Sigmoid colon (tissue), 7 donors: ENCODE measurements around the gene USP32. TPM values are rescaled to one million over a fixed set of nuclear protein-coding genes. Genes with fewer than 3 reads are reported as not detected.

Source experiments
- DNase-seq: peaks from one replicate; pipeline ENCODE4 v3.0.0-alpha.2; 2019
- H3K27ac ChIP-seq, 4 donors: fragments of 200-600 bp; sonication (generic); one replicate each; pipeline ENCODE4 v1.5.1; 2016 to 2019; ENCODE audit warnings: mild to moderate bottlenecking in 1 of 4
- H3K27me3 ChIP-seq, 3 donors: fragments of 200-600 bp; sonication (generic); one replicate each; pipeline ENCODE4 v1.5.1; 2019; ENCODE audit warnings: mild to moderate bottlenecking in 1 of 3
- H3K36me3 ChIP-seq, 4 donors: fragments of 200-600 bp; sonication (generic); one replicate each; pipeline ENCODE4 v1.5.1; 2016 to 2019
- H3K4me1 ChIP-seq, 4 donors: fragments of 200-600 bp; sonication (generic); one replicate each; pipeline ENCODE4 v1.5.1; 2017 to 2019
- H3K4me3 ChIP-seq, 4 donors: fragments of 200-600 bp; sonication (generic); one replicate each; pipeline ENCODE4 v1.5.1; 2017 to 2019; ENCODE audit warnings: mild to moderate bottlenecking in 2 of 4, moderate library complexity in 1 of 4
- H3K9me3 ChIP-seq, 4 donors: fragments of 200-600 bp in 3 of 4; sonication (generic) in 3 of 4; one replicate each; pipeline versions ENCODE4 v1.5.1 to v1.6.1; 2013 to 2019
- EP300 ChIP-seq, 4 donors: sonication (generic); formaldehyde crosslinking; IDR thresholded peaks; one replicate each; pipeline ENCODE4 v1.6.1; 2017; ENCODE audit warnings: antibody characterized with exemption in 4 of 4
- POLR2A ChIP-seq, 2 donors: fragments of 450-650 bp; IDR thresholded peaks; one replicate each; pipeline ENCODE4 v1.6.1; 2016; ENCODE audit warnings: antibody characterized with exemption in 2 of 2, mild to moderate bottlenecking in 2 of 2, moderate library complexity in 2 of 2
- POLR2AphosphoS5 ChIP-seq, 4 donors: sonication (generic); formaldehyde crosslinking; IDR thresholded peaks; one replicate each; pipeline ENCODE4 v1.6.1; 2017; ENCODE audit warnings: antibody characterized with exemption in 4 of 4
- WGBS, 2 donors: extraction: QIAGEN DNeasy Blood & Tissue Kit; methylation state at CpG; one replicate each; pipeline ENCODE4 v1.1.7; 2013; 5-methylcytosine and 5-hydroxymethylcytosine counted together
- intact Hi-C: fragments of 100-400 bp; cut with DNase I; formaldehyde crosslinking; loops from one replicate; pipeline ENCODE4 v1.15.1; 2023
- polyA plus RNA-seq, 3 donors: library from polyadenylated mRNA; stranded (reverse); fragments of 200-250 nt; gene quantifications; one replicate each; pipeline ENCODE4 v1.2.3, GENCODE V29; 2013
- total RNA-seq, 4 donors: library from RNA; depleted of rRNA; stranded (reverse); fragments of >200 nt; gene quantifications; one replicate each; pipeline ENCODE4 v1.1.0, GENCODE V29; 2016
- TF ChIP-seq, protein P1 (sequence below), 4 experiments: fragments of 450-650 bp in 3 of 4; fragments of 200-600 bp in 1 of 4; IDR thresholded peaks; one replicate each; pipeline ENCODE4 v1.5.1; 2016 to 2019; ENCODE audit warnings: antibody characterized with exemption in 4 of 4, mild to moderate bottlenecking in 3 of 4, moderate library complexity in 2 of 4
- donor health status: healthy with polysubstance abuse.
- donor health status: Bipolar disorder and iron deficiency.
- donor health status: healthy.

The USP32 gene
- total and polyA plus RNA-seq, 7 donors: 10.6 to 50.9 (median 39.6) TPM

DNA sequence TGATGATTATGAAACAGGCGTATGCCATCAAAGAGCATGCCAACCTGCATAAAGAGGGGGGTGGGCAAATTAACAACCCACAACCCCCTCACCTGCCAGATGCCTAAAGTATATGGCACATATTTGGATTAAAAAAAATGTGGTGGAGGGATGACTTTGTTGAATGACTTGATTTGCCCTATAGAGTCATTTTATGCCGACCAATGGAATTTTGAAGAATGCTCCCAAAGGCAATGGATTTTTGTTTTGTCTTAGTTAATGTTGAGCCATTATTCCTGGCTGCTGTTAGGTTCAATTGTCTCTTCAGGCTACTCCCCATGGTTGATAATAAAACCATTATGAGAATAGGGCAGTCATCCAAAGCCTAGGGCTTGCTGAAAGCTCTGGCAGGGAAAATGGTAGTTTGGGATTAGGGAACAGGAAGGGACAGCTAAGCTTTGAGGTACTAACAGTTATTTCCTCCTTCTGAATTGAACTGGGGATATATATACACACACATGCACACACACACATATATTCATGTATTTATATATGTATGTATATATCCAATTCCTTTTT is 24.5 kb upstream of the USP32 start:
- no peak overlapping the region for H3K27ac ChIP-seq

DNA sequence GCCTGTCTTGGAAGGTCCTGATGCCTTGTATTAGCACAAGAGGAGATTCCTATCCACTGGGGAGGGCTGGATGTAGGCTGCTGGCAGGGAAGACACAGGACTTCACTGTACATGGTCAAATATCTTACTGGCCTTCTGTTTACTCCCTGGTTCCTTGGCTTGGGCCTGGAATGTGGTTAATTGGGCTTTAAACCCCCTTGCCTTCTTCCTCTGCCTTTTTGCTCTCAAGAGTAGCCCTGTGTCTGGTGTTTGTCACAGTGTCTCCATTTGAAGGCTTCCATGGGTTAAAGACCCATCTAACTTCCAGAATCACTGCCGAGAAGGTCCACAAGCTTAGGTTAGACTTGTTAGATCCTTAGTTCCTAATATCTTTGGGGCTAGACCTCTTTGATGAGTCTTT is 23.2 kb upstream of the USP32 start:
- Histone ChIP-seq H3K27ac (no peak overlapping the region), H3K9me3 (no peaks in the 10 kb centered on the region), H3K4me3 (no peak overlapping the region), H3K27me3 (no peaks in the 10 kb centered on the region), H3K36me3 (no peaks in the 10 kb centered on the region), H3K4me1 (no peaks in the 10 kb centered on the region)
- intact Hi-C loops: no loop called here
- no peak for DNase-seq
- 92 to 94% methylated on average over 1 of the region's 1 CpG for WGBS, 2 donors
- no peak for TF ChIP-seq POLR2A (IDR thresholded peaks at IDR 0.05)

More for the DNA sequence above, 24.5 kb upstream of the USP32 start:
- Histone ChIP-seq H3K9me3 (no peaks in the 10 kb centered on the region), H3K27me3 (no peaks in the 10 kb centered on the region), H3K36me3 (no peaks in the 10 kb centered on the region), H3K4me1 (peaks cover 0 to 8% (median 3%) of the 10 kb centered on the region in 4 donors), H3K4me3 (no peak overlapping the region)
- TF ChIP-seq POLR2AphosphoS5 (IDR thresholded peaks at IDR 0.05): no peak
- no peak for TF ChIP-seq EP300 (IDR thresholded peaks at IDR 0.05)
- TF ChIP-seq, protein P1, sequence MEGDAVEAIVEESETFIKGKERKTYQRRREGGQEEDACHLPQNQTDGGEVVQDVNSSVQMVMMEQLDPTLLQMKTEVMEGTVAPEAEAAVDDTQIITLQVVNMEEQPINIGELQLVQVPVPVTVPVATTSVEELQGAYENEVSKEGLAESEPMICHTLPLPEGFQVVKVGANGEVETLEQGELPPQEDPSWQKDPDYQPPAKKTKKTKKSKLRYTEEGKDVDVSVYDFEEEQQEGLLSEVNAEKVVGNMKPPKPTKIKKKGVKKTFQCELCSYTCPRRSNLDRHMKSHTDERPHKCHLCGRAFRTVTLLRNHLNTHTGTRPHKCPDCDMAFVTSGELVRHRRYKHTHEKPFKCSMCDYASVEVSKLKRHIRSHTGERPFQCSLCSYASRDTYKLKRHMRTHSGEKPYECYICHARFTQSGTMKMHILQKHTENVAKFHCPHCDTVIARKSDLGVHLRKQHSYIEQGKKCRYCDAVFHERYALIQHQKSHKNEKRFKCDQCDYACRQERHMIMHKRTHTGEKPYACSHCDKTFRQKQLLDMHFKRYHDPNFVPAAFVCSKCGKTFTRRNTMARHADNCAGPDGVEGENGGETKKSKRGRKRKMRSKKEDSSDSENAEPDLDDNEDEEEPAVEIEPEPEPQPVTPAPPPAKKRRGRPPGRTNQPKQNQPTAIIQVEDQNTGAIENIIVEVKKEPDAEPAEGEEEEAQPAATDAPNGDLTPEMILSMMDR (IDR thresholded peaks at IDR 0.05): no peak
- TF ChIP-seq POLR2A (IDR thresholded peaks at IDR 0.05): no peak
- WGBS, 2 donors: 44 to 81% methylated on average over 2 of the region's 2 CpGs
- no peak for DNase-seq
- intact Hi-C loops: no loop called here

DNA sequence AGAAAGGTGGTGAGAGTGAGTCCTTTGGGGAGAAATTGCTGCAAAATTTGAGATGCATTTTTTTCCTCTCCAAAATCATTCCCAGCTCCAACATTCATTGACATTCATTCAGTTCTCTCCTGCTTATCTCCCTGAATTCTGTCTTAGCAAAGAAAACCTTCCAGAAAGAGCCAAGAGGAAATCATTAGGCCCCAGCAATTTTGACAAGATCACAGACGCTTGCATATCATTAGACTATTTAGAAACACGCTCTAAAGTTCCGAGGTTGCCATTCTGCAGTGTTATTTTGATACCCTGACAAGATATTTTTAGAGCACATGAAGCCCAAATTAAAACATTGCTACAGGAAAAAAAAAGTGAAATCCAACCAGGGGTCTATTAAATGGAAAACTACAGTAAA is 20.8 kb upstream of the USP32 start:
- WGBS, 2 donors: 88 to 89% methylated on average over 3 of the region's 3 CpGs
- TF ChIP-seq POLR2A (IDR thresholded peaks at IDR 0.05) (no peak), POLR2AphosphoS5 (IDR thresholded peaks at IDR 0.05) (no peak), EP300 (IDR thresholded peaks at IDR 0.05) (no peak)
- TF ChIP-seq, protein P1 (IDR thresholded peaks at IDR 0.05): no peak
- no peaks in the 10 kb centered on the region for H3K4me1 ChIP-seq
- intact Hi-C loops: no loop called here
- H3K27ac ChIP-seq: no peak overlapping the region
- DNase-seq: no peak
- no peak overlapping the region for H3K4me3 ChIP-seq
- no peaks in the 10 kb centered on the region for H3K27me3 ChIP-seq
- no peaks in the 10 kb centered on the region for H3K9me3 ChIP-seq
- no peaks in the 10 kb centered on the region for H3K36me3 ChIP-seq

DNA sequence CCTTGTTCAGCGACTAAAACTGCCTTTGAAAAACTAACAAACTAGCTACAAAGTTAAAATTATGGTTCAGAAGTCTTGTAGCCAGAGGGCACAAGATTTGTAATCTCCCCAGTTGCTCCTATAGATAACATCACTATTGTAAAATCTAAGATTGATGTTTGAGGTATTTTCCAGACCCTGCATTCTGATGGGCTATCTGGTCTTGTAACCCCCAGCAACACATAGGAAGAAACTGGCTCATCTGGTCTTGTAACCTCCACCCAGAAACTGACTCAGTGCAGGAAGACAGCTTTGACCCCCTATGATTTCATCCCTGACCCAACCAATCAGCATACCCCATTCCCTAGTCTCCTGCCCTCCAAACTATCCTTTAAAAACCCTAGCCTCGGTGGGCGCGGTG is 18.1 kb upstream of the USP32 start:
- Histone ChIP-seq H3K9me3 (no peaks in the 10 kb centered on the region), H3K36me3 (no peaks in the 10 kb centered on the region), H3K27me3 (no peaks in the 10 kb centered on the region), H3K4me3 (no peak overlapping the region), H3K4me1 (no peaks in the 10 kb centered on the region), H3K27ac (no peak overlapping the region)
- DNase-seq: no peak
- TF ChIP-seq POLR2A (IDR thresholded peaks at IDR 0.05) (no peak), POLR2AphosphoS5 (IDR thresholded peaks at IDR 0.05) (no peak)
- TF ChIP-seq, protein P1 (IDR thresholded peaks at IDR 0.05): no peak
- intact Hi-C loops: no loop called here
- 95% methylated on average over 4 of the region's 4 CpGs for WGBS, 2 donors

DNA sequence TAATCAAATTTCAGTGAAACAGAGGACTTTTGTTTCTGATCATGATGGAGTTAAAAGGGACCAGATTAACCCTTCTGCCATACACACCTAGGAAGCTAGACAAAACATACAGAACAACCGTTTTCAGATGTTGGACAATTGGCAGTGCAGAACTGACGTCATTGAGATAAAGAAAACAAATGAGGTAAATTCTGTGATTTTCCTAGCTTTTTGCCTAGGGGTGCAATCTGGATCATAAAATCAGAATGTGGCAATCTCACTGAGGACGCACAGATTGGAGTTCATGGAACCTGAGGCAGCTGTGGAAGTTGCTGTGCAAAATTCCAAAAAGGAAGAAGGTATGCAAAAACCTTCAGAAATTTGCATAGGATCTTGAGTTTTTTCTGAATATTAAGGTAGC is 15.0 kb upstream of the USP32 start:
- WGBS, 2 donors: 85 to 86% methylated on average over 3 of the region's 3 CpGs
- Histone ChIP-seq H3K27me3 (no peaks in the 10 kb centered on the region), H3K4me3 (no peak overlapping the region), H3K9me3 (no peaks in the 10 kb centered on the region), H3K27ac (no peak overlapping the region), H3K4me1 (no peaks in the 10 kb centered on the region), H3K36me3 (no peaks in the 10 kb centered on the region)
- TF ChIP-seq POLR2A (IDR thresholded peaks at IDR 0.05) (no peak), POLR2AphosphoS5 (IDR thresholded peaks at IDR 0.05) (no peak), EP300 (IDR thresholded peaks at IDR 0.05) (no peak)
- TF ChIP-seq, protein P1 (IDR thresholded peaks at IDR 0.05): no peak
- intact Hi-C loops: no loop called here
- DNase-seq: no peak
